Measurements from ENCODE around the gene CTNNA2.

CTNNA2 gene

GRCh38 chr2:79793006-79793405, 280.2 kb downstream of the CTNNA2 start:
- no peak for DNase-seq

GRCh38 chr2:79796641-79797040, 283.8 kb downstream of the CTNNA2 start:
- DNase-seq: no peak

DNA sequence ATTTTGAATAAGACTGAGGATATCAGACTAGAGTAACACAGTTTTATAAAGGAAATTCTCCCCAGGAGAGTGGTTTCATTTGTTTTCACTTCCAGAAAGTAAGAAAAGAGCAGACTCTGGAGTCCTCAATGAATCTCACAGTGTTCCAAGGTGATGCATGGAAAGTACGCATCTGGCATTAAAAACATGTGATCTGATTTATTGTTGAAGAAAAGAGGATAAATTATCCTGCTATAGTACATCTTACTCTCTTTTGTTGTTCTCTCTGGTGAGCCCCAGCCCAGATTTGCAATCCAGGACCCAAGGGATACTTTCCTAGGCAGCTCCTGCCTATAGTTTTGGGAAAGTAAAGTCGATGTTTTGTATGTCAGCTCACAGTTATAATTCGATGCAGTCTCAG, 285.9 kb downstream of the CTNNA2 start:
- DNase-seq: no peak

GRCh38 chr2:79799729-79800128, 286.9 kb downstream of the CTNNA2 start:
- no peak for DNase-seq

GRCh38 chr2:79801082-79801481, 288.2 kb downstream of the CTNNA2 start:
- DNase-seq: no peak

GRCh38 chr2:79817288-79817687, 304.4 kb downstream of the CTNNA2 start:
- no peak for DNase-seq

DNA sequence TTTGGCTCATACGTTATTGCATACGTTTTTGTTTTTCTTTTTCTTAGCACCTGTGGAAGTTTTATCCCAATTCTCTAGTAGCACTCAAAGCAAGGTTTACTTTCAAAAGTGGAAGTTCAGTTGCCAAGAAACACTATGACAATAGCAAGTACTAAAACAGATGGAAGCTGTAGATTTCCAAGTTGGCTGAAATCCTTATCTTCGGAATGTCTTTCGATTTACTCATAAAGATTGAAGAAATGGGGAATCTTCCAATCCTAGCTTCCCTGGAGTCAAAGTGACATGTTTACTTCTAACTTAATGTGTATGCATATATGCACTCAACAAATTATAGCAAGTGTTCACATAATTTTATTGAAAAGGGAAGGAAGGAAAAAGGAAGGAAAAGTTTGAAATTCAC, 307.4 kb downstream of the CTNNA2 start:
- no peak for DNase-seq

DNA sequence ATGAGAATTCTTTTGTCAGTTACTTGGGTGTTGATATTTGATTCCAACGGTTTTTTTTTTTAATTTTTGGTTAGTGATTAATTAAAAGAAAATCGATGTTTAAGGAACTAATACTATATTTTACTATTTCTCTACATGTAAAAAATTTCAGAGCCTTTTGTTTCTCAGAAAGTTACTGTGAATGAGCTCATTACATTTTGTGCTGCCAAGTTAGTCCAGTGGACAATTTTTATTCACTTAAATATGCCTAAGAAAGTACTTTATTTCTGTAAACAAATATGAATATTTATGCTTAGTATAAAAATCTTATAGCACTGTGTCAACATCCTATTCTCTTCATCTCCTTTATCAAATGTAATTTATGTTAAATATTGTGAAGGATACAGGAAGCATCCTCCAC, 309.3 kb downstream of the CTNNA2 start:
- no peak for DNase-seq

GRCh38 chr2:79824086-79824786, 311.4 kb downstream of the CTNNA2 start:
- no peak for DNase-seq

- DNase-seq: no peak
These were observed 315.0 kb downstream of the CTNNA2 start for GRCh38 chr2:79827881-79828280.

- no peak for DNase-seq
These were observed 317.6 kb downstream of the CTNNA2 start for GRCh38 chr2:79830501-79830900.

DNA sequence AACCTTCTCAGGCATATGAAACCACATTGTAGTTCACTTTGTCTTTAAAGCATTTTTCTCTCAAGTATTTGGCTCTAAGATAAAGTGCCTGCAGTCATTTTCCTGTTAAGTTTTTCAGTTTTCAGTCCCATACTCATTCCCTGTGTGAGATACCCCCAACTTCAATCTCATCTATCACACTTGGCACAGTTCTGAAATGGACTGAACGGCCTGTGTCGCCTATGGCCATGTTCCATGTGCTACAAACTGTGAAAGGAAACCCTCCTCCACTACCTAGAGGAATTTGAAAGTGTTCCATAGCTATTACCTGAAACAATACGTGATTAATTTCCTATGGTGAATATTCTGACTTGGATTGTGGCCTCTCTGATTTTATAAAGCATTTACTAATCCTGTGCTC, 319.1 kb downstream of the CTNNA2 start:
- DNase-seq: no peak

- DNase-seq: no peak
These were observed 319.8 kb downstream of the CTNNA2 start for GRCh38 chr2:79832511-79833234.

DNA sequence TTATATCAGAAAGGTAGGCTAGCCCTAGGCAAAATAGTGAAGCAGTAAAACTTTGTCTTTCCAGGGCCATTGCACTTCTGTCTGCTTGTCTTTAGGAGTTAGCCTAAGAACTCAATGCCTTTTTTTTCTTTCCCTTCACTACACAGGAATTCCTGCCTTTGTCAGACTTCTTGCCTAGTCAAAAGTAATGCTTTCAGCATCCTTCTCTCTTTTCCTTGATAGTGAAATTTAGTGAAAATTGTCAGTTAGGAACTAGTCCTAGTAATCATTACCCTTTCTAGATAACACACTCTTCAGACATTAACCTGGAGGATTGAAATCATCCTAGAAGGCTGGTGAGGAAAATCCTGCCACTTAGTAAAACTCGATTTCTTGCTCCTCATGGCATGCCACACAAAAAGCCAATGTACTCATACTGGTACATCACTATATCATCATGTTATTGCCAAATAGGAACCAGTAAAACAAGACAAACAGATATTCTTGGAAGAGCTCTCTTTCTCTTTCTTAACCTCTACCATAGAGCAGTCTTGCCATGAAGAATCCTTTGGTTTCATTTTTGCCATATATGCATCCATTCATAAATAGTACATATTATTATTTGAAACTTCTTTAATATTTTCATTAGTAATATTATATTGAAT, 320.5 kb downstream of the CTNNA2 start:
- no peak for DNase-seq

- no peak for DNase-seq
These were observed 323.1 kb downstream of the CTNNA2 start for GRCh38 chr2:79835911-79836310.

GRCh38 chr2:79844011-79844410, 331.2 kb downstream of the CTNNA2 start:
- no peak for DNase-seq

DNA sequence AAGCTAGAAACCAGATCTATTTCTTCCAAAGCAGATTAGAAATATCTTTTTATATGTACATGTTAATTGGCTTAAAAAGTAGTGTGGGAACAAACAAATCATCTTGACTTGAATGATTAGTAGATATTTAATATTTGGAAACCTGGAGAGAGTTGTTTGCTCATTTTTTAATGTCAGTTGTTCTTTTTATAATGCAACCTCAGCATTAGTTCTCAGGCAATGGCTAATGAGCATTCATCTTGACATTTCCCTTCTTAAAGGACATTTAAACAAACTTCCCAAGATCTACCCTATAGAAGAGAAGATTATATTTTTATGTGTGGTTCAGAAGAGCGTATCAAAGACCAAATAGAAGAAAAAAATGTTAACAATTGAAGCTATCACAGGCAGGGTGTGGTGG, 334.0 kb downstream of the CTNNA2 start:
- DNase-seq: no peak

GRCh38 chr2:79849241-79849640, 336.4 kb downstream of the CTNNA2 start:
- no peak for DNase-seq

DNA sequence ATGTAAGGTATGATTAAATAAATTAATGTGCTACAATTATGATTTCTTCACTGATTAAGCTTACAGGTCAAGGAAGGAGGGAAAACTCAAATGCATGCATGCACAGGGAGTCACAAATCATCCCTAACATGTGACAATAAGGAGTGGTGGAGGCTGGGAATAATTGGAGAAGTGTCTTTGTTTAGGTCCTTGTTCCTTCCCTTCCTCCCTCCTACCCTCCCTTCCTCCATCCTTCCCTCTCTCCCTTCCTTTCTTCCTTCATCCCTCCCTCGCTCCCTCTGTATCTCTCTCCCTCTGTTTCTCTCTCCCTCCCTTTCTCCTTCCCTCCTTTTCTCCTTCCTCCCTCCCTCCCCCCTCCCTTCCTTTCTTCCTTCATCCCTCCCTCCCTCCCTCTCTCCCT, 337.1 kb downstream of the CTNNA2 start:
- DNase-seq: no peak

- no peak for DNase-seq
These were observed 338.1 kb downstream of the CTNNA2 start for GRCh38 chr2:79850912-79851311.

DNA sequence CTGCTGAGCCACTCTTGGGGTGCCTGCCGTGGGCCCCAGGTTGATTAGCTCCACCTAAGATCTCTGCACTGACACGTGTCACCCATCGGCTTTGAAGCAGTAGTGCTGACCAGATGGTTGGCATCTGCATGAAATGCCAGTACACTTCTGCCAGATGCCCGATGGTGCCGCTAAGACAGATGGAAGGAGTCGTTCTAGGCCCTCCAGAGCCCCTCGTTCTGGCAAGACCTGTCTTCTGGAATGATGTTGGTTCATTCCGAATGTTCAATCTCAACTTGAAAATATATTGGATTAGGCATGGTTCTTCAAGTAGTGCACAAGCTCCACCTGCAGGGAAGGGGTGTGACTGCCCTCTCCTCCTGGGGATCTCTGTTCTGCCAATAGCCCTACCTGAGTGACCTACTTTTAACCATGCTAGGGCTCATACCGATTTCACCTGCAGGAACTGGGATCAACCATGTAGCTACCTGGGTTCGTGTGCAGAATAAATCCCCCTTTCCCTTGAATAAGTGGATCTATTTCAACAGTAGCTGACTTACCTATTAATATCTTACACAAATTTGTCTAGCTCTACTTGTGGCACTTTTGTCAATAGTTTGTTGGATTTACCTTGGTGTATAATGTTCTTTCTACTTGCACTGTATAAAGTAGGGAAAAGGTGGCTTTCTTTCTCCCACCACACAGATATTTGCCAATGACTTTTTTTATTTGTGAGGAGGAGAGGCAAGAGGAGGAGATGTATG, 342.6 kb downstream of the CTNNA2 start:
- no peak for DNase-seq

- DNase-seq: no peak
These were observed 345.0 kb downstream of the CTNNA2 start for GRCh38 chr2:79857888-79858287.

DNA sequence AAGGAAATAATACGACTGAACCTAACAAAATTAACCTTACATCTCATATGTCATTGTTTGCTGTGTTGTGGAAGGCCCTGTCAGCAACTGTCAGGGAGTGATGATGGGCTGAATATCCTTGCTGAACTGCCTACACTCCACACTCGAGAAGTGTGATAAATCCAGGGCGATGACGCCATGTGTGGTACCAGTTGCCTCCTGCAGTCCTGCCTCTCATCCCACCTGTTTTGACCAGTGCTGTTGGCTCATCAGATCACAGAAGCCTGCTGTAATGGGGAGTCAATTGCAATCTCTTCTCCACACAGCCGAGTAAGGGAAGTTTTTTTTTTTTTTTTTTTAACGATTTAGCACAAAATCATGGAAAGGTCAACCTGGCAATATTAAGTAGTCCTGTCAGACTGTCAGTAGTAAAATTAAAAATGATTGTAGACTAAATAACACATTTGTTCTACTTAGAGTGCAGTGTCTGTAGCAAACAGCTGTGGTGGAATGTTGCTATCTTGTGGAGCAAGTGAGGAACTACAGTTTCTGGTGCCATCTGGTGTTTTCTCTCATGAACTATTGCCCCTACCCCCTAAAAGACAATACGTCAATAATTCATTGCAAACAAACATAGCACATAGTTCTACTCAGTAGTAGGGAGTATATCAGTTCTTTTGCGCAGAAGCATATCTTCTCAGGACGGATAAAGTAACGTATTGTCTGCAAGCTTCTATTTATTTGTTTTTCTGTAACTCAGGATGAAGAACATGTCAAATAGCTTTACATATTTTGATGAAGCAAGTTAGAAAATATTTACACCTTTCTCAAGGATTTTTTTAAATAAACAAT, 347.6 kb downstream of the CTNNA2 start:
- DNase-seq: no peak

Data from NK-92 treated with Interleukin-12 subunit alpha and Interleukin-12 subunit beta, amount 100 ng/mL, for 24 hours (cell line).